Ovary (tissue), 9 donors: ENCODE results near the gene MINDY4B. TPM values are rescaled to one million over a fixed set of nuclear protein-coding genes. Genes with fewer than 3 reads are reported as not detected.

ENCODE experiments used
- DNase-seq, 5 donors: peaks; one replicate each; pipeline ENCODE4 v3.0.0-alpha.2; 2019 to 2020
- H3K27ac ChIP-seq, 2 donors: fragments of 200-600 bp; one replicate each; pipeline versions ENCODE4 v1.5.1 to v1.8.0; 2019 to 2022
- H3K27me3 ChIP-seq: fragments of 200-600 bp; one replicate; pipeline ENCODE4 v1.8.0; 2022
- H3K36me3 ChIP-seq: fragments of 200-600 bp; sonication (generic); one replicate; pipeline ENCODE4 v1.5.1; 2019
- H3K4me1 ChIP-seq: one replicate; pipeline ENCODE4 v1.8.1; 2013; ENCODE audit warnings: mild to moderate bottlenecking, moderate library complexity; ENCODE audit not compliant: insufficient read depth
- H3K4me3 ChIP-seq: fragments of 200-600 bp; sonication (generic); one replicate; pipeline ENCODE4 v1.5.1; 2017
- H3K9me3 ChIP-seq, 2 donors: fragments of 200-600 bp in 1 of 2; sonication (generic) in 1 of 2; one replicate each; pipeline versions ENCODE4 v1.5.1 to v1.8.1; 2013 to 2019; ENCODE audit warnings: mild to moderate bottlenecking in 1 of 2, moderate library complexity in 1 of 2
- EP300 ChIP-seq: sonication (generic); formaldehyde crosslinking; IDR thresholded peaks from one replicate; pipeline ENCODE4 v1.6.1; 2017; ENCODE audit warnings: antibody characterized with exemption
- POLR2A ChIP-seq: fragments of 450-650 bp; IDR thresholded peaks from one replicate; pipeline ENCODE4 v1.6.1; 2017; ENCODE audit warnings: antibody characterized with exemption, mild to moderate bottlenecking, moderate library complexity
- WGBS, 3 donors: extraction: QIAGEN DNeasy Blood & Tissue Kit in 1 of 3; methylation state at CpG; one replicate each; pipeline versions ENCODE4 v1.1.5 to v1.1.7; 2013 to 2017; 5-methylcytosine and 5-hydroxymethylcytosine counted together
- intact Hi-C, 4 donors: fragments of 100-400 bp; cut with DNase I; formaldehyde crosslinking; loops; one replicate each; pipeline versions ENCODE4 v1.11.0 to v1.15.1; 2022 to 2023
- polyA plus RNA-seq, 2 donors: library from polyadenylated mRNA; stranded (reverse); fragments of 200-250 nt in 1 of 2; fragments of 350-450 nt in 1 of 2; fragmentation: Illumina TruSeq in 1 of 2; extraction: RNeasy Lipid Tissue Mini Kit (QIAGEN cat#74804) in 1 of 2; gene quantifications; one replicate each; pipeline ENCODE4 v1.2.3, GENCODE V29; 2013 to 2014
- total RNA-seq, 7 donors: library from RNA; depleted of rRNA in 2 of 7; stranded (reverse); fragments of >200 nt in 2 of 7; fragmentation: NEBNext Ultra II Directional in 3 of 7; extraction: Animal tissue kit (Norgen Biotek cat#: 25700) in 3 of 7; gene quantifications; one replicate each; pipeline versions ENCODE4 v1.1.0 to v1.2.4, GENCODE V29; 2016 to 2023
- TF ChIP-seq, protein P1 (sequence below), 3 donors: fragments of 450-650 bp in 2 of 3; fragments of 200-600 bp in 1 of 3; IDR thresholded peaks; one replicate each; pipeline versions ENCODE4 v1.5.1 to v1.8.0; 2016 to 2022; ENCODE audit warnings: antibody characterized with exemption in 3 of 3, mild to moderate bottlenecking in 1 of 3
- donor health status: DM: no; HTN: no; CAD: no; lungs with moderate emphysema.
- donor health status: DM: no; HTN: no; CAD: no.
- donor health status: Bipolar disorder and iron deficiency.
- donor health status: DM: yes; HTN: yes; CAD: no.
- donor health status: DM: no; HTN: no; CAD: no.
- donor health status: DM: yes; HTN: yes; CAD: no.

Gene MINDY4B
- total and polyA plus RNA-seq, 9 donors: not detected

DNA sequence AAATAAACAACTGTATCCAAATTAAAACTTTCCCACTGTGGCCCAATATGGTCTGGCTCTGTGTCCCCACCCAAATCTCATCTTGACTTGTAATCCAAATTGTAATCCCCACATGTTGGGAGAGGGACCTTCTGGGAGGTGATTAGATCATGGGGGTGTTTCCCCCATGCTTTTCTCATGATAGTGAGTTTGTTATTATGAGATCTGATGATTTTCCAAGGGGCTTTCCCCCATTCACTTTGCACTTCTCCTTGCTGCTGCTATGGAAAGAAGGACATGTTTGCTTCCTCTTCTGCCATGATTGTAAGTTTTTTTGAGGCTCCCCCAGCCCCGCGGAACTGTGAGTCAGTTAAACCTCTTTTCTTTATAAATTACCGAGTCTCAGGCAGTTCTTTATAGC lies 55.0 kb downstream of the MINDY4B start:
- Histone ChIP-seq H3K4me1 (peaks cover 1% of the 10 kb centered on the region), H3K9me3 (no peaks in the 10 kb centered on the region), H3K27ac (no peak overlapping the region), H3K27me3 (no peaks in the 10 kb centered on the region), H3K36me3 (no peaks in the 10 kb centered on the region), H3K4me3 (no peak overlapping the region)
- TF ChIP-seq, protein P1, sequence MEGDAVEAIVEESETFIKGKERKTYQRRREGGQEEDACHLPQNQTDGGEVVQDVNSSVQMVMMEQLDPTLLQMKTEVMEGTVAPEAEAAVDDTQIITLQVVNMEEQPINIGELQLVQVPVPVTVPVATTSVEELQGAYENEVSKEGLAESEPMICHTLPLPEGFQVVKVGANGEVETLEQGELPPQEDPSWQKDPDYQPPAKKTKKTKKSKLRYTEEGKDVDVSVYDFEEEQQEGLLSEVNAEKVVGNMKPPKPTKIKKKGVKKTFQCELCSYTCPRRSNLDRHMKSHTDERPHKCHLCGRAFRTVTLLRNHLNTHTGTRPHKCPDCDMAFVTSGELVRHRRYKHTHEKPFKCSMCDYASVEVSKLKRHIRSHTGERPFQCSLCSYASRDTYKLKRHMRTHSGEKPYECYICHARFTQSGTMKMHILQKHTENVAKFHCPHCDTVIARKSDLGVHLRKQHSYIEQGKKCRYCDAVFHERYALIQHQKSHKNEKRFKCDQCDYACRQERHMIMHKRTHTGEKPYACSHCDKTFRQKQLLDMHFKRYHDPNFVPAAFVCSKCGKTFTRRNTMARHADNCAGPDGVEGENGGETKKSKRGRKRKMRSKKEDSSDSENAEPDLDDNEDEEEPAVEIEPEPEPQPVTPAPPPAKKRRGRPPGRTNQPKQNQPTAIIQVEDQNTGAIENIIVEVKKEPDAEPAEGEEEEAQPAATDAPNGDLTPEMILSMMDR (IDR thresholded peaks at IDR 0.05): no peak
- TF ChIP-seq EP300: no peak
- TF ChIP-seq POLR2A: no peak
- WGBS, 3 donors: 90 to 99% (median 99%) methylated on average over 3 of the region's 3 CpGs
- no peak for DNase-seq
- intact Hi-C loops: no loop called here

DNA sequence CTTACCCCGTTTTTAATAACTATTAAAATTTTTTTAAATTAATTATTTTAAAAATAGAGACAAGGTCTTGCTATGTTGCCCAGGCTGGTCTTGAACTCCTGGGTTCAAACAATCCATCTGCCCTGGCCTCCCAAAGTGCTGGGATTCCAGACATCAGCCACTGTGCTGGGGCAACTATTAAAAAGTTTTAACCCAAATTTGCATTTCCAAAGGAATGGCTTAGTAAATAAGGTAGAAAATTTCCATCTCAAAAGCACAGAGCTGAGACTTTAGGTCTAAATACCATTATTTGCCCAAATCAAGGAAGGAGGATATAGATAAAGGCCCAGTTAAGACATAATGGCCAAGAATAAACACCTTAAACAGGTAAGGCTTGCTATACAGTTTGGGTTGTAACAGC lies 56.4 kb downstream of the MINDY4B start:
- Histone ChIP-seq H3K27me3 (no peaks in the 10 kb centered on the region), H3K27ac (no peak overlapping the region), H3K4me1 (peaks cover 4% of the 10 kb centered on the region), H3K36me3 (no peaks in the 10 kb centered on the region), H3K9me3 (no peaks in the 10 kb centered on the region), H3K4me3 (no peak overlapping the region)
- intact Hi-C loops: no loop called here
- 50 to 71% (median 53%) methylated on average over 1 of the region's 1 CpG for WGBS, 3 donors
- TF ChIP-seq EP300 (no peak), POLR2A (no peak)
- TF ChIP-seq, protein P1 (IDR thresholded peaks at IDR 0.05): no peak
- DNase-seq: no peak

DNA sequence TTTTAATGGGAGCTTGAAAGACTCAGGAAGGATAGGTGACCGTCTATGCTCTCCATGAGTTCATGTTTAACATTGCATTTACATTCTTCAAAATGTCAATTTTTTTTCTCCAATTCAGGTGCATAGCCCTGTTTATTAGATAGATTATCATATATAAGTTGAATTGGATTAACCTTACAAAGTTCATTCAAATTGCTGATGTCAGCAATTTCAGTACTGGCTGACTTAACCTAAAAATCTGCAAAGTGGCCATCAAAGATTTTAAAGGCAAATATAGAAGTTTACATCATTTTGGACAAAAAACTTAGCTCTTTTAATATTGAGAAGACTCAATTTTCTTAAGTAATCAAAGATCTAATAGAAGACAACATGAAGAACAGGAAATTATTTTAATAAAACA lies 57.8 kb downstream of the MINDY4B start:
- Histone ChIP-seq H3K27ac (no peak overlapping the region), H3K27me3 (no peaks in the 10 kb centered on the region), H3K9me3 (no peaks in the 10 kb centered on the region), H3K4me1 (peaks cover 4% of the 10 kb centered on the region), H3K36me3 (no peaks in the 10 kb centered on the region), H3K4me3 (no peak overlapping the region)
- 97 to 100% (median 97%) methylated on average over 1 of the region's 1 CpG for WGBS, 3 donors
- TF ChIP-seq POLR2A (no peak), EP300 (no peak)
- TF ChIP-seq, protein P1 (IDR thresholded peaks at IDR 0.05): no peak
- no peak for DNase-seq
- intact Hi-C loops: no loop called here

DNA sequence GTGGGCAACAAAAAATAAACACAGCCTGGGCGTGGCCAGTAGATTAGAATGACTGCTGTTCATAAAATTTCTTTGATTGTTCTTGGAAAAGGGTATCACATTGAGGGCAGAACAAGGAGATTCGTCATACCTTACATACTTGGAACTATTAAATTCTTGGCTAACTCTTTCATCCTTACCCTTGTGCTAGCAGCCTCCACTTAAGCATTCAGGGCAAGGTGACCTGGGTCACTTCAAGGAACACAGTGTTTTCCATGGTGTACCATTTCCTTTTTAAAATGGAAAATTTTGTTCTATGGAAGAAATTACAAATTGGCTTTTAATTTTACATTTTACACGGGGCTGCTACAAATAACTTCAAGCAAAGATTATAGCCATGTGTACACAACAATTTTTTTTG lies 60.8 kb downstream of the MINDY4B start:
- Histone ChIP-seq H3K27ac (no peak overlapping the region), H3K9me3 (no peaks in the 10 kb centered on the region), H3K4me3 (no peak overlapping the region), H3K27me3 (no peaks in the 10 kb centered on the region), H3K4me1 (peaks cover 4% of the 10 kb centered on the region), H3K36me3 (no peaks in the 10 kb centered on the region)
- WGBS, 3 donors: 4 to 10% (median 10%) methylated on average over 3 of the region's 3 CpGs
- intact Hi-C loops: no loop called here
- TF ChIP-seq POLR2A (no peak), EP300 (no peak)
- TF ChIP-seq, protein P1 (IDR thresholded peaks at IDR 0.05): no peak
- DNase-seq: peak in 3 of 5 donors; percentile 40 to 66 (median 64)

DNA sequence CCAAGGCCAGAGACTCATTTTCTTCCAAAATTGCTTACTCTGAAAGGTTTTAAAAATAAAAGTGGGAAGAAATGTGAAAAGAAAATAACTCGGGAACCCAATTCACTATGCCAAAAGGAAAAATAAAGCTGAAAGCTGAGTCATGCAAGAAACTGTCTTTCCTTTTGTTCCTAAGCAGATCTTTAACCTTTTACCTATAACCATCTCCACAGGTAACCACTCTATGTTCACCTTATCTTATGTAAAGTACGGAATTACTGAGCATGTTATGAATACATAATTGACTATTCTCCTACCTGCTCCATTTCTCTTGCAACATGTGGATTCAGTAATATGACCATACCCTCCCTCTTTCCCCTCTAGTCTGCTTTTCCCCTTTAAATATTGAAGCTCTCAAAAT lies 62.0 kb downstream of the MINDY4B start:
- no peaks in the 10 kb centered on the region for H3K36me3 ChIP-seq
- H3K4me3 ChIP-seq: no peak overlapping the region
- WGBS, 3 donors: 5 to 31% (median 12%) methylated on average over 2 of the region's 2 CpGs
- intact Hi-C loops: no loop called here
- peaks cover 4% of the 10 kb centered on the region for H3K4me1 ChIP-seq
- peak overlapping the region in 1 of 2 donors; percentile 28 for H3K27ac ChIP-seq
- H3K9me3 ChIP-seq: no peaks in the 10 kb centered on the region
- H3K27me3 ChIP-seq: no peaks in the 10 kb centered on the region
- DNase-seq: no peak
- TF ChIP-seq POLR2A (no peak), EP300 (no peak)
- TF ChIP-seq, protein P1 (IDR thresholded peaks at IDR 0.05): no peak
